HEK293 (cell line): ENCODE data around the gene MUC2.

Source experiments
- CTCF ChIA-PET: fragments of 350-600 bp; formaldehyde crosslinking; extraction: SDS; loops from one replicate; lab custom pipeline; 2021; ENCODE audit warnings: antibody characterized with exemption; lab: Yijun Ruan, JAX
- POLR2A ChIA-PET: fragments of 300-600 bp; formaldehyde crosslinking; extraction: SDS; loops from one replicate; lab custom pipeline; 2020; ENCODE audit warnings: antibody characterized with exemption, inconsistent platforms; lab: Yijun Ruan, JAX
- H3K27ac ChIP-seq: fragments of 200-500 bp; sonication (Bioruptor generic); 2 replicates; pipeline ENCODE4 v1.5.1; 2014; ENCODE audit warnings: low read depth, low read length, control low read depth, inconsistent platforms; ENCODE audit errors: extremely low read depth
- H3K36me3 ChIP-seq, 2 experiments: fragments of 200-500 bp in 1 of 2; sonication (Bioruptor generic) in 1 of 2; 1 replicate in 1 of 2; 2 replicates in 1 of 2; pipeline ENCODE4 v1.5.1; 2014 to 2017; ENCODE audit warnings: inconsistent platforms in 2 of 2, low read length in 2 of 2; ENCODE audit not compliant: control insufficient read depth in 2 of 2, insufficient read depth in 1 of 2
- H3K4me1 ChIP-seq: fragments of 200-500 bp; sonication (Bioruptor generic); 2 replicates; pipeline ENCODE4 v1.5.1; 2014; ENCODE audit warnings: mild to moderate bottlenecking, low read length, inconsistent platforms; ENCODE audit not compliant: control insufficient read depth, insufficient read depth
- H3K4me3 ChIP-seq: 2 replicates; pipeline ENCODE4 v1.5.1; 2011; ENCODE audit warnings: low read depth, mild to moderate bottlenecking, control low read depth, low read length, moderate library complexity
- H3K9me3 ChIP-seq: fragments of 200-500 bp; sonication (Bioruptor generic); 2 replicates; pipeline ENCODE4 v1.5.1; 2014; ENCODE audit warnings: low read depth, low read length, inconsistent platforms; ENCODE audit not compliant: control insufficient read depth, insufficient read depth
- HOXA7 ChIP-seq: sonication (generic); formaldehyde crosslinking; IDR thresholded peaks from 2 replicates; pipeline ENCODE4 v1.8.1; 2022; ENCODE audit warnings: missing genetic modification reagents, borderline replicate concordance
- INSM2 ChIP-seq: fragments of 450-650 bp; formaldehyde crosslinking; IDR thresholded peaks from 2 replicates; pipeline ENCODE4 v1.5.1; 2016; ENCODE audit warnings: missing biosample characterization, missing genetic modification characterization
- KLF9 ChIP-seq: fragments of 450-650 bp; formaldehyde crosslinking; IDR thresholded peaks from 2 replicates; pipeline ENCODE4 v1.5.1; 2016; ENCODE audit warnings: missing biosample characterization, missing genetic modification characterization, low read depth
- PRDM1 ChIP-seq: fragments of 450-650 bp; formaldehyde crosslinking; IDR thresholded peaks from 2 replicates; pipeline ENCODE4; 2016; ENCODE audit warnings: missing biosample characterization, missing genetic modification characterization
- ZBTB1 ChIP-seq: fragments of 450-650 bp; formaldehyde crosslinking; IDR thresholded peaks from 2 replicates; pipeline ENCODE4 v1.5.1; 2016; ENCODE audit warnings: missing biosample characterization, missing genetic modification characterization
- ZEB2 ChIP-seq: fragments of 450-650 bp; formaldehyde crosslinking; IDR thresholded peaks from 2 replicates; pipeline ENCODE4 v1.5.1; 2016; ENCODE audit warnings: missing biosample characterization, missing genetic modification characterization
- ZFP41 ChIP-seq: fragments of 450-650 bp; formaldehyde crosslinking; IDR thresholded peaks from 2 replicates; pipeline ENCODE4 v1.5.1; 2016; ENCODE audit warnings: missing biosample characterization, missing genetic modification characterization, borderline replicate concordance
- ZNF132 ChIP-seq: fragments of 450-650 bp; formaldehyde crosslinking; IDR thresholded peaks from 2 replicates; pipeline ENCODE4 v1.5.1; 2017; ENCODE audit warnings: missing biosample characterization, missing genetic modification characterization, borderline replicate concordance
- ZNF155 ChIP-seq: fragments of 450-650 bp; formaldehyde crosslinking; IDR thresholded peaks from 2 replicates; pipeline ENCODE4 v1.5.1; 2016; ENCODE audit warnings: missing biosample characterization, missing genetic modification characterization
- ZNF18 ChIP-seq: fragments of 450-650 bp; formaldehyde crosslinking; IDR thresholded peaks from 2 replicates; pipeline ENCODE4 v1.5.1; 2016; ENCODE audit warnings: missing biosample characterization, missing genetic modification characterization
- ZNF19 ChIP-seq: fragments of 450-650 bp; formaldehyde crosslinking; IDR thresholded peaks from 2 replicates; pipeline ENCODE4; 2016; ENCODE audit warnings: missing biosample characterization, missing genetic modification characterization, low read depth
- ZNF202 ChIP-seq: fragments of 450-650 bp; formaldehyde crosslinking; IDR thresholded peaks from 2 replicates; pipeline ENCODE4 v1.5.1; 2016; ENCODE audit warnings: missing biosample characterization, missing genetic modification characterization, borderline replicate concordance
- ZNF292 ChIP-seq: fragments of 450-650 bp; formaldehyde crosslinking; IDR thresholded peaks from 2 replicates; pipeline ENCODE4 v1.5.1; 2016; ENCODE audit warnings: low read depth, missing biosample characterization, missing genetic modification characterization, borderline replicate concordance
- ZNF311 ChIP-seq: fragments of 450-650 bp; formaldehyde crosslinking; IDR thresholded peaks from 2 replicates; pipeline ENCODE4 v1.5.1; 2017; ENCODE audit warnings: missing biosample characterization, missing genetic modification characterization, borderline replicate concordance
- ZNF398 ChIP-seq: fragments of 450-650 bp; formaldehyde crosslinking; IDR thresholded peaks from 2 replicates; pipeline ENCODE4 v1.5.1; 2017; ENCODE audit warnings: missing biosample characterization, missing genetic modification characterization
- ZNF580 ChIP-seq: fragments of 450-650 bp; formaldehyde crosslinking; IDR thresholded peaks from 2 replicates; pipeline ENCODE4 v1.5.1; 2016; ENCODE audit warnings: missing biosample characterization, missing genetic modification characterization
- ZNF629 ChIP-seq: fragments of 450-650 bp; formaldehyde crosslinking; IDR thresholded peaks from 2 replicates; pipeline ENCODE4 v1.5.1; 2017; ENCODE audit warnings: missing biosample characterization, missing genetic modification characterization
- ZNF843 ChIP-seq: fragments of 450-650 bp; formaldehyde crosslinking; IDR thresholded peaks from 2 replicates; pipeline ENCODE4 v1.5.1; 2016; ENCODE audit warnings: missing biosample characterization, missing genetic modification characterization

The MUC2 gene

GRCh38 chr11:1055109-1055703 lies 19.5 kb upstream of the MUC2 start (continued):
- TF ChIP-seq ZNF132 (tag by site-specific recombination) (no peak), ZNF629 (no peak), ZNF202 (no peak), ZNF843 (no peak), ZFP41 (no peak), INSM2 (no peak)

GRCh38 chr11:1055990-1056771 lies 18.5 kb upstream of the MUC2 start:
- Histone ChIP-seq H3K4me3 (no peak overlapping the region), H3K27ac (no peak overlapping the region), H3K4me1 (no peaks in the 10 kb centered on the region), H3K9me3 (no peaks in the 10 kb centered on the region), H3K36me3 (no peaks in the 10 kb centered on the region)
- CTCF ChIA-PET, result no interaction called here
- POLR2A ChIA-PET, result no interaction called here
- TF ChIP-seq ZNF292 (tag by site-specific recombination), result no peak
- TF ChIP-seq PRDM1, result no peak
- TF ChIP-seq ZNF19, result no peak
- no peak for TF ChIP-seq ZNF580
- no peak for TF ChIP-seq KLF9 (tag by site-specific recombination)
- no peak for TF ChIP-seq ZEB2 (tag by site-specific recombination)
- no peak for TF ChIP-seq ZNF398 (tag by site-specific recombination)

- Histone ChIP-seq H3K36me3 (no peaks in the 10 kb centered on the region), H3K9me3 (no peaks in the 10 kb centered on the region), H3K4me1 (no peaks in the 10 kb centered on the region), H3K4me3 (no peak overlapping the region), H3K27ac (no peak overlapping the region)
- ChIA-PET CTCF (no interaction called here), POLR2A (interaction anchor here (0.7 kb wide), 1 partner anchor 255 kb away, joined by 4 read pairs; no protein-coding TSS in a partner anchor)
- TF ChIP-seq INSM2 (no peak), ZNF18 (tag by site-specific recombination) (no peak), ZNF843 (no peak), HOXA7 (CRISPR knock-in tag) (no peak), ZNF311 (tag by site-specific recombination) (no peak), ZBTB1 (no peak), ZNF155 (tag by site-specific recombination) (no peak)
These were observed 16.9 kb upstream of the MUC2 start for GRCh38 chr11:1057806-1058205.
